ENCODE results near the gene BIRC7. TPM values are rescaled to one million over a fixed set of nuclear protein-coding genes. Genes with fewer than 3 reads are reported as not detected.

BIRC7 gene, protein sequence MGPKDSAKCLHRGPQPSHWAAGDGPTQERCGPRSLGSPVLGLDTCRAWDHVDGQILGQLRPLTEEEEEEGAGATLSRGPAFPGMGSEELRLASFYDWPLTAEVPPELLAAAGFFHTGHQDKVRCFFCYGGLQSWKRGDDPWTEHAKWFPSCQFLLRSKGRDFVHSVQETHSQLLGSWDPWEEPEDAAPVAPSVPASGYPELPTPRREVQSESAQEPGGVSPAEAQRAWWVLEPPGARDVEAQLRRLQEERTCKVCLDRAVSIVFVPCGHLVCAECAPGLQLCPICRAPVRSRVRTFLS
- 2.6 to 4.1 TPM (median 3.7 TPM) in 5 replicates for total RNA-seq (2022; extraction: Qiagen RNA extraction; ENCODE audit: low read depth)

DNA sequence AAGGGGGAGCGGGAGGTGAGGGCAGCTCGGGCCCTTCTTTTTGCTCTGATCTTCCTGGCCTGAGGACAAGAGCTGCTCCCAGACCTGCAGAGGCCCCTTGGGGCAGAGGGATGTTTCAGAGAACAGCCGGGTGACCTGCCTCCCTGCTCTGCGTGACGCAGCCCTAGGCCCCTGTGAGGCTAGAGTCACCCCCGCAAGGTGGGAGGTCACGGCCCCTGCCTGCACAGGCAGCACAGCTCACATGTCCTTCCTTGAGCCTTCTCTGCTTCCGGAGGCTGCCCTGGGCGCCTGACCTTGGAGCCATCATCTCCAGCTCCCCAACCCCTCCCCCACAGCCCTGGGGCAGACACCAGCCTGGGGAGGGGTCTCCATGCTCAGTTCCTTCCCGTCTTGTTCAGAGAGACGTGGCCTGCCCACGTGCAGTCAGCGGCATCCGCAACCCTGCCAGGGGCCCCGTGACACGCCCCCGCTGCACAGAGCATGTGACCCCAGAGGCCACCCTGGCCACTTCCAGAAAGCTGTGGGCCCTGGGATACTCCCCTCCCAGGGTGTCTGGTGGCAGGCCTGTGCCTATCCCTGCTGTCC is at the start of gene BIRC7:
Gene BIRC7 (plus strand): TSS at position 507 of the 585 bp plus-strand sequence. CDS start 192 bp downstream, outside the sequence.

DNA sequence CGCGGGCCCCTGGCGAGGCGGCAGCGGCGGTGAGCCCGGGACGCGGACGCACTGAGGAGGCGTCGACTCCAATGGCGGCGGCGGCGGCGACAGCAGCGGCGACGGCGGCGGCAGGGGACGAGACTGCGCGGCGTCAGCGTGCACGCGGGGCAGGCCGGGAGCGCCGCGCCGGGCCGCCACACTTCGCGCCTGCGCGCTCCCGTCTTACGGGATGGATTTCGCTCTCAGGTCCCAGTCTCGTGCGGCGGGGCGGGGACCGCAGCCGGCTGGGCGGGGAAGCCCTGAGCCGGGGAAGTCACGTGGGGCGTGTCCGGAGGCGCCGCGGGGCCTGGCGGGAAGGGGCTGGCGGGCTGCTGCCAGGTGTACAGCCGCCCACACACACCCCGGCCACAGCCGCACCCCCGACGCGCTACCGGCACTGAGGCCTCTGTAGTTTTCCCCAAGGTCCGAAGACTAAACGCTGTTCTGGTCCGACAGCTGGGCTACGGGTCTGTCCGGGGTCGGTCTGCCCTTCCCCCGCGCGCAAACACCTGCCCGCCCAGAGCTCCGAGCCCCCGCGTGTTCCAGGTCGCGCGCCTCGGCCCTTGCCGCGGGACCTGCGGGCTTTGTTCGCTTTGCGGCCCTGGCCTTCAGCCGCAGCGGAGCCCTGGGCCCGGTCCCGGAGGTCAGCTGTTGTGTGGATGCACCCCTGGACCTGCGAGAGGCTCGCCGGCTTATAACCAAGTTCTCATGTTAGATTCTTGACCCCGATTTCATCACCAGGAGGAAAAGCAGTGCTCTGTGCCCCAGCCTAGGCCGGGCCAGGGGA is 19.5 kb upstream of the BIRC7 start, which contains the start of gene YTHDF1:
Gene YTHDF1 (minus strand): TSS at position 91 of the 808 bp plus-strand sequence. CDS start 239 bp downstream, outside the sequence.

DNA sequence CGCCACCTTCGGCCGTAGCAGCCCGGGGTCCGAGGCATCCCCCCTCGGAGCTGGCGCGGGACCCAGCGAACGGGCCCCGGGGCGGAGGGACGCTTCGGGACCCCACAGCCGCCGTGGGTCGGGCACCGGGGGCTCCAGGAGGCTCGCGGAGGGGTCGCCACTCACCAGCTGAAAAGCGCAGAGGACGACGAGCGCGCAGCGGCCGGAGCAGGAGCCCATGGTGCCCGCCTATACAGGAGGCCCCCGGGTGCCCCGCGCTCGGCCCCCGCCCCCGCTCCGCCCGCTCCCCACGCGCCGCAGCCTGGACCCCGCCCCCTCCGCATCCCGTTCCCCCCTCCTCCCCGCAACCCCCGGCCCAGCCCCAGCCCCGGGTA is 18.5 kb downstream of the BIRC7 start, which contains the start of gene NKAIN4:
Gene NKAIN4 (minus strand): TSS at position 232 of the 374 bp plus-strand sequence. CDS start 13 bp downstream, at position 219.

DNA sequence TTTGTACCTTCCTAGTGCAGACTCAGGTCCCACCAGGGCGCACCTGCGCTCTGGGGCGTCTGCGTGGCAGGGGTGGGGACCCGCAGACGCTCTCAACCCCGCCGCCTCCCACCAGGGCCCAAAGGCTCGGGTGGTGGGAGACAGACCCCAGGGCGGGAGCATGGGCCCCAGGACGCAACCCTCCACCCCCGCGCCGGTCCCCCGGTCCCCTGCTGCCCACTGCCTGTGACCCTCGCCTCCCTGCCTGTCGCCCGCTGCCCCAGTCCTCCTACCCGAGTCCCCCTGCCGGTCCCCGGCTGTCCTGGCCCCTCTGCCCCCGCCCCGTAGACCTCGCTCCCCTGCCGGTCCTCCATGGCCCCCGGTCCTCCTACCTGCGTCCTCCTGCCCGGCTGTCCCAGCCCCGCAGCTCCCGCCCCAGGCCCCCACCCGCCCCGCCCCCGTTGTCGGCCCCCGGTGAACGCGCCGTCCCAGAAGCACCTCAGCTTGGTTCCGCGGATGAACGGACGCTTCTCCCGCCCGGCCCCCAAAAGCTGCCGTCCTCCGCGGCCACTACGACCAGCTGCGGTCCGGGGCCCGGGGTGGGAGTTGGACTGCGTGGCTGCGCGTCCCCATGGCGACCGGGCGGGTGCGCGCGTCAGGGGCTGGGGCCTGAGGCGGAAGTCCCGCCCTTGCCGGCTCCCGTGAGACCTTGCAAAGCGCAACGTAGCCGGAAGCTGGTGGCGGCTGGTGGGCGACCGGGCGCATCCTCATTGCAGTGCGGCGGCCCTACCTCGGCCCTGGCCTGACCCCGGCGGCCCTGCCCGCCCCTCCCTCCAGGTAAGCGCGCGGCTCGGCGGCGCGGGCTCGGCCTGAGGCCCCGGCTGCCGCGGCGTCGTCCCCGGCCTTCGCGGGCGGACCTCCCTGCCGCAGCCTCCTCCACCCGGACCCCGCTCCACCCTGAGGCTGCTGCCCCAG is 36.7 kb downstream of the BIRC7 start, which contains the start of gene ARFGAP1:
Gene ARFGAP1 (plus strand): TSS at position 709 of the 954 bp plus-strand sequence. CDS start 2,768 bp downstream, outside the sequence.

Other genes starting within 250 kb of the BIRC7 start
- not detected in 5 replicates for gene BHLHE23, start 228.9 kb upstream of the BIRC7 start, total RNA-seq (2022; extraction: Qiagen RNA extraction; ENCODE audit: low read depth)
- gene YTHDF1, start 19.8 kb upstream of the BIRC7 start, total RNA-seq (2022; extraction: Qiagen RNA extraction; ENCODE audit: low read depth): 57.2 to 62.0 TPM (median 59.1 TPM) in 5 replicates
- 6.3 to 10.1 TPM (median 7.0 TPM) in 5 replicates for gene NKAIN4, start 18.6 kb downstream of the BIRC7 start, total RNA-seq (2022; extraction: Qiagen RNA extraction; ENCODE audit: low read depth)
- 67.7 to 105 TPM (median 90.0 TPM) in 5 replicates for gene ARFGAP1, start 36.9 kb downstream of the BIRC7 start, total RNA-seq (2022; extraction: Qiagen RNA extraction; ENCODE audit: low read depth)
- gene COL20A1, start 57.3 kb downstream of the BIRC7 start, total RNA-seq (2022; extraction: Qiagen RNA extraction; ENCODE audit: low read depth): 0.67 to 1.6 TPM (median 1.3 TPM) in 5 replicates
- gene CHRNA4, start 125.4 kb downstream of the BIRC7 start, total RNA-seq (2022; extraction: Qiagen RNA extraction; ENCODE audit: low read depth): 0.19 to 2.1 TPM (median 0.29 TPM) in 5 replicates
- 0.47 to 0.86 TPM (median 0.75 TPM) in 5 replicates for gene KCNQ2, start 236.8 kb downstream of the BIRC7 start, total RNA-seq (2022; extraction: Qiagen RNA extraction; ENCODE audit: low read depth)